CD4-positive, alpha-beta T cell treated with Interleukin-6 at 100 ng/mL for 8 hours (primary cell): ENCODE measurements around the gene WDR70.
"Not testable (repeated sequence)": the region's sequence is repeated elsewhere in the genome, so short reads cannot be mapped to it uniquely, and the experiment has no call there.

ENCODE experiments used
- DNase-seq: peaks from one replicate; pipeline ENCODE4 v3.0.0-alpha.2; 2020; ENCODE audit warnings: mixed read lengths, low spot score

WDR70 gene

GRCh38 chr5:37685816-37686215, 306.7 kb downstream of the WDR70 start:
- DNase-seq, result no peak

- DNase-seq, result not testable (repeated sequence)
These were observed 309.8 kb downstream of the WDR70 start for GRCh38 chr5:37688925-37689324.

DNA sequence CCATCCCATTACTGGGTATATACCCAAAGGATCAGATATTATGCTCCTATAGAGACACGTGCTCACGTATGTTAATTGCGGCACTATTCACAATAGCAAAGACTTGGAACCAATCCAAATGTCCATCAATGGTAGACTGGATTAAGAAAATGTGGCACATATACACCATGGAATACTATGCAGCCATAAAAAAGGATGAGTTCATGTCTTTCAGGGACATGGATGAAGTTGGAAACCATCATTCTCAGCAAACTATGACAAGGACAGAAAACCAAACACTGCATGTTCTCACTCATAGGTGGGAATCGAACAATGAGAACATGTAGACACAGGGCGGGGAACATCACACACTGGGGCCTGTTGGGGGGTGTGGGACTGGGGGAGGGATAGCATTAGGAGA, 315.2 kb downstream of the WDR70 start:
- DNase-seq, result not testable (repeated sequence)

DNA sequence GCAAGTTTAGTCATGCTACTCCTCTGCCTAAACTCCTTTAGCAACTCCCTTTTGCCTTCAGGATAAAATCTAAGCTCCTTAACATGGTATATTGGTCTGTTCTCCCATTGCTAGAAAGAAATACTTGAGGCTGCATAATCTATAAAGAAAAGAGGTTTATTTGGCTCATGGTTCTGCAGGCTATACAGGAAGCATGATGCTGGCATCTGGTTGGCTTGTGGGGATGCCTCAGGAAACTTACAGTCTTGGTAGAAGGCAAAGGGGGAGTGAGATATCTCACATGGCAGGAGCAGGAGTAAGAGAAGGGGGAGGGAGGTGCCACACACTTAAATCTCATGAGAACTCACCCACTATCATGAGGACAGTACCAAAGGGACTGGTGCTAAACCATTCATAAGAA, 315.7 kb downstream of the WDR70 start:
- no peak for DNase-seq

DNA sequence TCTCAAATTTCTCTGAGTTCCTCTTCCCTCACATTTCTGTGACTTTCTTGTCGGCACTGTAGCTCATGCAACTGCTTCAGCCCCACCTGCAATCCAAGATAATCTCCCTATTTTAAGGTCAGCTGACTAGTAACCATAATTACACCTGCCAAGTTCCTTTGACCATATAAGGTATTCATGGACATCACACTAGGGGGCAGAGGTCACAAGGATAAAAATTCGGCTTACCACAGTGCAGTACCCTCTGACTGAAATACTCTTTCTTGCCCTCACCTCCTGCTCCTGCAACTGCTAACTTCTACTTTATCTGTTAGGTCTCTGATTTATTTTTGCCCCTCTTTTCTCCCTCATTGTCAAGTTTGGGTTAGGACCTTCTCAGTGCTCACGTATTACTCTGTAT, 316.5 kb downstream of the WDR70 start:
- no peak for DNase-seq

- no peak for DNase-seq
These were observed 317.3 kb downstream of the WDR70 start for GRCh38 chr5:37696190-37697021.

GRCh38 chr5:37701868-37702267, 322.8 kb downstream of the WDR70 start:
- DNase-seq, result no peak

DNA sequence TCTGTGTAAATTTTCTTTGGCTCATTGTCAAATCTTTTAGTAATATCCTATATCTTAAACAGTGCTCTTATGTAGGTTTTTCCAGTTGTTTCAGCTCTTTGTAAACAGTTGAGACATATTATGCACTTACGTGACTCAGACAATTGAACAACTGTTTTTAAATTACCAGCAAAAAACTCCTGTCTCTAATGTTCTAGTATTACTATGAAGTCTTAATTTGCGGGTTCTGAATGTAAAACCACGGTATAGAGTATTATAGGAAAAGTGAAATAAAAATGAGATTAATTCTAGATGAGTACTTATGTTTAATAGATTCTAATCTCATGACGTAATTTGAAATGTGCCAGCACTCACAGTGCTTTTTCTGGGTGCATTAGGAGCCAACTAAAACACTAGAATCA, 324.7 kb downstream of the WDR70 start:
- no peak for DNase-seq

- DNase-seq, result no peak
These were observed 325.3 kb downstream of the WDR70 start for GRCh38 chr5:37704406-37704805.

DNA sequence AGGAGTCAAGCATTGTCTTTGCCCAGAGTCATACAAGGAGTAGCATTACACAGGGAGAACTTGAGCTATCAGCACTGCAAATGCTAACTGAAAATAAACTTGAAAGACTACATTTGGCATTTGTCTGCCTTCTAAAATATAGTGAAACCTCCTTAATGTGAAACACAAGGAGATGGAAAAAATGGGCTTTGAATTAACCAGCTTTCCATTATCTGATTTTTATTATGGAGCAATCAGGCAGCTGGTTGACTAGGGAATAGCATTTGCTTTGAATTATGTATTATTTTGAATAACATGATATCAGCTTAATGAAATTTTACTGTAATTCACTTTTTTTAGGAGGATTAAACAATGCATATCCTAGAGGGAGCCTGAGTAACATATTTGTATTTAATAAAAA, 329.9 kb downstream of the WDR70 start:
- no peak for DNase-seq

GRCh38 chr5:37710965-37711364, 331.8 kb downstream of the WDR70 start:
- no peak for DNase-seq

DNA sequence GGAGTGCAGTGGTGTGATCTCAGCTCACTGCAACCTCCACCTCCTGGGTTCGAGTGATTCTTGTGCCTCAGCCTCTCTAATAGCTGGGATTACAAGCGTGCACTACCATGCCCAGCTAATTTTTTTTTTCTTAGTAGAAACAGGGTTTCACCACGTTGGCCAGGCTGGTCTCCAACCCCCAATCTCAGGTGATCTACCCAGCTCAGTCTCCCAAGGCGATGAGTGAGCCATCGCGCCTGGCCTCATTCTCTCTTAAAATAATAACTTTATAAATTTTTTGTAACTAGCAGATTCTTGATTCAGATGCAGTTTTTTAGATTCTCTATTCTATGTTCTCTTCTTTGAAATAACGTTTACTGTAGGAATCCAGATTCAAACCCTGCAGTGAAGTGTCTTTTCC, 333.6 kb downstream of the WDR70 start:
- DNase-seq, result no peak

GRCh38 chr5:37714756-37715155, 335.6 kb downstream of the WDR70 start:
- no peak for DNase-seq

DNA sequence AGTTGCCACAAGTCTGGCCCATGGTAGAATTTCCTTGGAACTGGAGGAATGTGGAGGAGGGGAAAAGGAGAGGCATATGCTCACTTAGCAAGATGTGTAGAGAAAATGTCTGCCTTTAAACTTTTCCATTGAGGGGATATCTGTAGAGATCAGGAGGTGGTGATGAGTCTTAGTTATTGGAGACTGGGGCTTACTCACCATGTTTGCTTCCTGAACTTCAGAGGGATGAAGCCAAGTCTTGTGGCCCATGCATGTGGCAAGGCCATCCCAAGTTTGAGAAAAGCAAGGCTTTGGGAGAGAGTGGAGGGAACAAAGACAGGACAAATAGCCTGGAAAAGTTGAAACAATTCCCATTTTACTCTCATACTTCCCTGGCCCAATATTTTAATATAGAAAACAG, 336.2 kb downstream of the WDR70 start:
- DNase-seq, result no peak

DNA sequence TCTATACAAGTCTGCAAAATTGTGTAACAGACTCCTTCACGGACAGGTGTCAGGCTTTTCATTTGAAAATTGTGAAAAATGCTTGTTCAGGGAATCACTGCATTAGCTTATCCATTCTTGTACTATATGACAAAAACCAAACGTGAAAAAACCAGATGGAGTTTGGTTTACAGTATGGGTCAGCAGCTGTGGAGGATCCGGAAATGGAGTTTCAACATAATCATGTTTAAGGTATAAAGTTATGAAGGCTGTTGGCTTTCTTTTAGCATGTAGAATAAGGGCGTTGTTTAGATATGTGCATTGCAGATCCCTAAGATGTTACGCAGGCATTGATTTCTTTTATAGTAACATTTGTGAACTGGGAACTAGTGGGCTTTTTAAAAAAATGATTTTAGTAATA, 336.9 kb downstream of the WDR70 start:
- DNase-seq, result no peak

DNA sequence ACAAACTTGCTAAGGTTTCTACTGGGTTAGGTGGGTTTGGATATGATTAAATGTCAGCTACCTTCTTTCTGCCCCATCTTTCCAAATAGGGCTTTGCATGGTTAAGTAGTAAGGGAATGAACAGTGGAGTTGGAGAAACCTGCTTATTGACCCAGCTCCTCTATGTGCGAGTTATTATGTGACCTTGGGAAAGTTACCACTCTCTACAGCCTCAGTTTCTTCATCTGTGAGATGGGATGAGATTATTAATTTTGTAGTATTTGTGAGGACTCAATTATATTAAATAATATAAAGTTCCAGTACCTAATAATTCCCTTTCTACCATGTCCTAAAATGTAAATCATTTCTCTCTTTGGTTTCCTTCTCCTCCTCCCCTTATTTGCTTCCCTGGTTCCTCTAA, 337.3 kb downstream of the WDR70 start:
- no peak for DNase-seq

GRCh38 chr5:37717276-37717612, 338.1 kb downstream of the WDR70 start:
- no peak for DNase-seq

- no peak for DNase-seq
These were observed 338.7 kb downstream of the WDR70 start for GRCh38 chr5:37717613-37718431.

- DNase-seq, result no peak
These were observed 341.4 kb downstream of the WDR70 start for GRCh38 chr5:37720550-37720952.

GRCh38 chr5:37721447-37721871, 342.3 kb downstream of the WDR70 start:
- no peak for DNase-seq

DNA sequence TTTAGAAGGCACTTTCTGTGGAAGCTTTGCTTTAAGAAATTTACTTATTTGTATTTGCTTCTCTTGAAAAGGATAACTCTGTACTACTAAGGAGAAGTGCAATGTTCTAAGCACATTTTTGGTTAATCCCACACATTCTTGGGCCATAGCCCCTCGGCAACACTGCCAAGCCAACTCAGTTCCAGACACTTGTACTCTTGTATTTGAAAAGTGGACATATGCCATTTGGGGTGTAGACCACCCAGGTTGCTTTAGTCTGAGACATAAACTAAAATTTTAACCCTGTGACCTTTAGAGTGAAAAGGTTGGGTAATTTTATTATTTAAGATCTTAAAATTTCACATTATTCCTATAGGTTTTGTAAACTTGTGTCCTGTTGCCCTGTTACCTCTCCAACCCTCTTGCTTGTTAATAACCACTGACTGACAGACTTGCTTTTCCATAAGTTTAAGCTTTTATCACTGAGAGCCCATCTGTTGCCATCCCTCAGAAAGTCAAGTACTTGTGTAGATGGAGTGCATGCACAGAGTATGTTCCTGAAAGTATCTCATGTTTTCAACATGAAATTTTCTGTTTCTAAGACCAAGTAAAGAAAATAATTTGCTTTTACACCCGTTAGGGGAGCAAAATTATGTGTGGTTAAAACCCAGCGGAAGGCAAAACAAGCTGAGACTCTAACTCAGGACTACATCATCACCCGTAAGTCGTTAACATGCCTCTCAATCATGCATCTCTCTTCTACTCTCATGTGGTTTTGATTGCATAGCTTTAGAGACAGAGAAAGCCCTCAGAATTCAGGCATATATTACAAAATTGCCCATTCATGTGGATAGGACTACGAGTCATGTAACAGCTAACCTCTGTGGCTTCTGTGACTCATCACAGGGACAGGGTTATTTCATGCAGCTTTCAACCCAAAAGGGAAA, 343.4 kb downstream of the WDR70 start:
- DNase-seq, result no peak
